K562 (cell line): ENCODE measurements around the gene ZBP1. TPM values are rescaled to one million over a fixed set of nuclear protein-coding genes. Genes with fewer than 3 reads are reported as not detected.

Experiments used
- ATAC-seq: fragments of 200-7000 bp; cut with Tn5 transposase; 3 replicates; pipeline ENCODE4 v1.9.1; 2020; ENCODE audit warnings: moderate library complexity
- BruUV-seq: library from RNA; stranded (reverse); fragments of 400-500 nt; replicated peaks from 2 replicates; lab custom pipeline; 2021; lab: Mats Ljungman, UMichigan
- CTCF ChIA-PET: fragments of 300-600 bp; formaldehyde crosslinking; extraction: SDS; loops from one replicate; lab custom pipeline; 2021; ENCODE audit warnings: low intra/inter-chr PET ratio; lab: Yijun Ruan, JAX
- POLR2A ChIA-PET: fragments of 300-600, 350-650 bp; sonication (Branson Sonifier 250); formaldehyde crosslinking; extraction: SDS; loops from one replicate; lab custom pipeline; 2021; ENCODE audit warnings: antibody characterized with exemption, inconsistent platforms; lab: Yijun Ruan, JAX
- DNase-seq, 4 experiments: peaks; one replicate each; pipeline versions ENCODE4 v3.0.0 to v3.0.0-alpha.2; 2011 to 2018; ENCODE audit warnings: low spot score in 3 of 4, mixed read lengths in 3 of 4; ENCODE audit errors: extremely low read depth in 1 of 4
- FAIRE-seq: peaks from 2 replicates; lab custom pipeline; 2011; peaks lifted over from hg19 to GRCh38; lab: Jason Lieb, UNC
- H2AFZ ChIP-seq: 2 replicates; pipeline ENCODE4 v1.6.0; 2011; ENCODE audit warnings: low read depth, low read length, control low read depth, inconsistent platforms
- H3K27ac ChIP-seq: fragments of 200-600 bp; 3 replicates; pipeline ENCODE4 v1.8.0; 2011; ENCODE audit warnings: low read depth, mild to moderate bottlenecking, control low read depth, inconsistent platforms, low read length, moderate library complexity, mixed read lengths; ENCODE audit errors: extremely low read depth
- H3K27me3 ChIP-seq, 2 experiments: fragments of 300-600 bp in 1 of 2; 2 replicates in 1 of 2; 3 replicates in 1 of 2; pipeline versions ENCODE4 v1.6.0 to v1.8.0; 2011; ENCODE audit warnings: inconsistent platforms in 2 of 2, low read length in 2 of 2, mild to moderate bottlenecking in 1 of 2, mixed read lengths in 1 of 2, moderate library complexity in 1 of 2; ENCODE audit not compliant: control insufficient read depth in 2 of 2, insufficient read depth in 2 of 2
- H3K36me3 ChIP-seq: fragments of 300-600 bp; 3 replicates; pipeline ENCODE4 v1.8.0; 2011; ENCODE audit warnings: mild to moderate bottlenecking, low read length, inconsistent platforms; ENCODE audit not compliant: control insufficient read depth, insufficient read depth
- H3K4me1 ChIP-seq, 2 experiments: fragments of 200-600 bp in 1 of 2; replicated peaks in 1 of 2; 2 replicates in 1 of 2; 3 replicates in 1 of 2; pipeline versions ENCODE4 v1.5.1 to v1.8.0; 2011; ENCODE audit warnings: inconsistent platforms in 2 of 2, low read length in 2 of 2, mild to moderate bottlenecking in 1 of 2, mixed read lengths in 1 of 2, moderate library complexity in 1 of 2; ENCODE audit not compliant: control insufficient read depth in 2 of 2, insufficient read depth in 2 of 2
- H3K4me2 ChIP-seq: 2 replicates; pipeline ENCODE4 v1.6.1; 2011; ENCODE audit warnings: low read length, control low read depth, inconsistent platforms, mixed read lengths; ENCODE audit not compliant: insufficient read depth
- H3K4me3 ChIP-seq: fragments of 200-600 bp; sonication (generic), shearing (Covaris generic); 2 replicates; pipeline ENCODE4 v1.5.1; 2016; ENCODE audit warnings: control low read depth, inconsistent platforms
- H3K79me2 ChIP-seq: fragments of 200-600 bp; 3 replicates; pipeline ENCODE4 v1.8.0; 2011; ENCODE audit warnings: low read length, inconsistent platforms; ENCODE audit not compliant: control insufficient read depth, insufficient read depth
- H3K9ac ChIP-seq, 2 experiments: 2 replicates each; pipeline versions ENCODE4 v1.6.0 to v1.6.1; 2011; ENCODE audit warnings: low read depth in 2 of 2, low read length in 2 of 2, control low read depth in 1 of 2, inconsistent platforms in 1 of 2, mild to moderate bottlenecking in 1 of 2, mixed read lengths in 1 of 2; ENCODE audit not compliant: insufficient read depth in 1 of 2
- H3K9me1 ChIP-seq: one replicate; pipeline ENCODE4 v1.6.0; 2011; ENCODE audit warnings: inconsistent platforms, mild to moderate bottlenecking, low read length, moderate library complexity; ENCODE audit not compliant: control insufficient read depth, insufficient read depth
- H3K9me3 ChIP-seq: replicated peaks from 2 replicates; pipeline ENCODE4 v1.5.1; 2011; ENCODE audit warnings: low read depth, low read length, inconsistent platforms; ENCODE audit not compliant: control insufficient read depth, insufficient read depth
- H4K20me1 ChIP-seq: replicated peaks from 2 replicates; pipeline ENCODE4 v1.6.1; 2011; ENCODE audit warnings: low read length, inconsistent platforms, mixed read lengths; ENCODE audit not compliant: control insufficient read depth, insufficient read depth
- ARID4B ChIP-seq: sonication (generic); formaldehyde crosslinking; IDR thresholded peaks from 2 replicates; pipeline ENCODE4 v1.8.0; 2022; ENCODE audit warnings: mild to moderate bottlenecking, missing genetic modification reagents
- E2F3 ChIP-seq: fragments of 250-450 bp; sonication (Bioruptor Pico); IDR thresholded peaks from 2 replicates; pipeline ENCODE4 v1.4.0; 2020; ENCODE audit warnings: mild to moderate bottlenecking
- NCOA4 ChIP-seq: fragments of 450-650 bp; IDR thresholded peaks from 2 replicates; pipeline ENCODE4 v1.6.1; 2018; ENCODE audit warnings: mild to moderate bottlenecking; ENCODE audit not compliant: partially characterized antibody
- PREB ChIP-seq: sonication (generic); formaldehyde crosslinking; IDR thresholded peaks from 2 replicates; pipeline ENCODE4 v1.8.1; 2023; ENCODE audit warnings: mild to moderate bottlenecking, missing genetic modification reagents
- ZFP36 ChIP-seq: fragments of 150-350 bp; IDR thresholded peaks from 2 replicates; pipeline ENCODE4 v1.6.1; 2018; ENCODE audit warnings: low read length, low read depth; ENCODE audit not compliant: partially characterized antibody
- WGBS: fragments of 100-300 bp; shearing (Covaris generic); methylation state at CpG from one replicate; pipeline ENCODE4 v1.1.6; 2016; ENCODE audit warnings: low coverage, mixed read lengths; ENCODE audit not compliant: insufficient coverage; ENCODE audit errors: missing lambda C conversion rate; 5-methylcytosine and 5-hydroxymethylcytosine counted together
- in situ Hi-C: fragments of 300-500 bp; cut with MboI; formaldehyde crosslinking; loops from 4 replicates; pipeline ENCODE4 v1.15.0; 2018; ENCODE audit warnings: inconsistent platforms, mixed read lengths
- intact Hi-C: fragments of 100-400 bp; cut with micrococcal nuclease; formaldehyde crosslinking; loops from 2 replicates; pipeline ENCODE4 v1.14.2; 2022
- polyA plus RNA-seq, 8 experiments: library from polyadenylated mRNA; depleted of rRNA in 4 of 8; stranded (reverse) in 5 of 8; unstranded in 3 of 8; fragments of >200 nt; fragmentation: Nextera tagmentation in 2 of 8; fragmentation: Illumina TruSeq in 1 of 8; extraction: Ambion mirVana in 2 of 8; extraction: Trizol in 1 of 8; gene quantifications; 2 replicates each; pipeline versions ENCODE4 v1.2.1 to v1.2.3, GENCODE V29; 2011 to 2014; ENCODE audit warnings: inconsistent platforms in 1 of 8, missing spikeins in 1 of 8
- total RNA-seq, 7 experiments: library from RNA; depleted of rRNA in 6 of 7; stranded (reverse); fragments of >200 nt in 6 of 7; fragmentation: Illumina TruSeq in 2 of 7; extraction: Trizol in 2 of 7; gene quantifications; 2 replicates each; pipeline versions ENCODE4 v1.2.1 to v1.2.3, GENCODE V29; 2011 to 2021; ENCODE audit warnings: low replicate concordance in 1 of 7

Gene ZBP1
- total and polyA plus RNA-seq, 9 of the 15 experiments (the other 6 are each of a cell fraction or from before 2014, with no cell fraction given): not detected

GRCh38 chr20:57608516-57608915 is 11.7 kb downstream of the ZBP1 start:
- no peak overlapping the region for H3K27ac ChIP-seq
- H3K9me1 ChIP-seq: no peaks in the 10 kb centered on the region
- no peak overlapping the region for H2AFZ ChIP-seq
- in situ Hi-C loops: loop anchor here (25.0 kb wide), 1 partner anchor 604 kb away; no protein-coding TSS in a partner anchor
- FAIRE-seq (no peak), ATAC-seq (no peak), DNase-seq (no peak)
- no TSS peak for BruUV-seq
- peaks cover 16 to 51% of the 10 kb centered on the region in 2 experiments; a peak in 4 of 5 replicates for H3K27me3 ChIP-seq
- no peak overlapping the region for H3K9ac ChIP-seq
- CTCF ChIA-PET: no interaction called here
- POLR2A ChIA-PET: no interaction called here
- no peaks in the 10 kb centered on the region for H3K36me3 ChIP-seq
- TF ChIP-seq PREB (CRISPR knock-in tag) (no peak), E2F3 (CRISPR knock-in tag) (no peak), ARID4B (CRISPR knock-in tag) (no peak), ZFP36 (no peak), NCOA4 (no peak)
- H4K20me1 ChIP-seq: peaks cover 4% of the 10 kb centered on the region; the same call in 1 of the 2 replicates
- H3K4me2 ChIP-seq: no peak overlapping the region
- H3K4me1 ChIP-seq: peaks cover 0 to 3% of the 10 kb centered on the region in 2 experiments; a peak in 3 of 5 replicates
- intact Hi-C loops: no loop called here
- no peak overlapping the region for H3K4me3 ChIP-seq
- whole genome bisulfite sequencing: 2% methylated on average over 7 of the region's 7 CpGs
- no peaks in the 10 kb centered on the region for H3K79me2 ChIP-seq
- H3K9me3 ChIP-seq: no peaks in the 10 kb centered on the region
